HFFc6 (cell line): ENCODE data around the gene RPS5. TPM values are rescaled to one million over a fixed set of nuclear protein-coding genes. Genes with fewer than 3 reads are reported as not detected.
"Not testable (repeated sequence)": the region's sequence is repeated elsewhere in the genome, so short reads cannot be mapped to it uniquely, and the experiment has no call there.

Experiments
- DNase-seq: peaks from one replicate; pipeline ENCODE4 v3.0.0-alpha.2; 2018
- H3K27ac Mint-ChIP-seq: 2 replicates; pipeline ENCODE4 v1.8.0; 2020; ENCODE audit warnings: mild to moderate bottlenecking, mixed read lengths
- H3K27me3 Mint-ChIP-seq: 2 replicates; pipeline ENCODE4 v1.8.0; 2021; ENCODE audit warnings: mild to moderate bottlenecking, moderate library complexity, mixed read lengths; ENCODE audit not compliant: insufficient read depth
- H3K36me3 Mint-ChIP-seq: 2 replicates; pipeline ENCODE4 v1.8.0; 2021; ENCODE audit warnings: low read depth, mixed read lengths
- H3K4me1 Mint-ChIP-seq: 2 replicates; pipeline ENCODE4 v1.8.0; 2020; ENCODE audit warnings: low read depth, mixed read lengths
- H3K4me3 Mint-ChIP-seq: 2 replicates; pipeline ENCODE4 v1.8.0; 2020; ENCODE audit warnings: mild to moderate bottlenecking, moderate library complexity, mixed read lengths
- H3K9me3 Mint-ChIP-seq: 2 replicates; pipeline ENCODE4 v1.8.0; 2020; ENCODE audit warnings: mild to moderate bottlenecking, mixed read lengths
- CTCF ChIP-seq: fragments of 200-600 bp; sonication (generic); IDR thresholded peaks from 2 replicates; pipeline ENCODE4 v1.5.0; 2021; ENCODE audit warnings: antibody characterized with exemption, mild to moderate bottlenecking
- total RNA-seq, 6 experiments: library from RNA; stranded (reverse); fragmentation: NEBNext Ultra II Directional; extraction: Animal tissue kit (Norgen Biotek cat#: 25700); gene quantifications; 2 replicates in 1 of 6; 3 replicates in 5 of 6; pipeline ENCODE4 v1.2.3, GENCODE V29; 2021

The RPS5 gene
- total RNA-seq, 6 experiments from 2014 or later, result 958 to 1,072 (median 1,017) TPM

DNA sequence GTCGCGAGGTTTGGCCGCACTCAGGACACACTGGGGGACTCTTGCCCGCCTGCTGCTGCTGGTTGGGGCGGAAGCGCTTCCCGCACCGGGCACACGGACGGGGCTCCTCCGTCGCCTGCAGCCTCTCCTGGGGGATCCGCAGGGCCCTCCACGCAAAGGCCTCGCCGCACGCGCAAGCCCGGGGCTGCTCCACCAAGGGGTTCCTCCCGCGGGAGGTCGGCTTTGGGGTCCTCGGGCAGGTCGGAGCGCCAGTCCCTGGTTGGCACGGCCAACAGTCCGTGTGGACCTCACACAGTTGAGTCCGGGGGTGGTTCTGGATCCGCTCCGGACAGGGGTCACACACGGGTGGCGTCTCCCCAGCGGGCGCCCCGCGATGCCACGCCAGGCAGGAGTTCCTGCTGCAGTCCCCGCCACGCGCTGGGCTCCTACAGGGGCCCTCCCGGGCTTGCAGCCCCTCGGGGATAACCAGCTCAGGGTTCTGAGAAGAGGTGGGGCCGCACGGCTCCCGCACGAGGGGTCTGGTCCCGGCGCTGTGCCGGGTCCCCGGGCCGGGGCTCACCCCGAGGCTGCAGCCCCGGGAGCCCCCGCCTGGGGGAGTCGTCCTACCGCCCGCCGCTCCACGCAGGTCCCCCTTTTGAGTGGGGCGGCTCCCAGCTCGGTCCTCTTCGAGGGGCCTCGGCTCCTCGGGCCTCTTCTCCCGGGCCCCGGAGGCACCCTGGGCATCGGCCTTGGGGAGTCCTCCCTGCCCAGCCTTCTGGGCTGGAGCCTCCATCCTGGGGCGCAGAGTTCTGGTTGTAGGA, 18.3 kb upstream of the RPS5 start:
- Mint-ChIP-seq H3K4me3 (no peak overlapping the region), H3K36me3 (no peaks in the 10 kb centered on the region), H3K27ac (no peak overlapping the region), H3K9me3 (peaks cover 4% of the 10 kb centered on the region; the same call in 1 of the 2 replicates), H3K4me1 (no peaks in the 10 kb centered on the region), H3K27me3 (no peaks in the 10 kb centered on the region; the same call in 1 of the 2 replicates)
- no peak for TF ChIP-seq CTCF
- DNase-seq, result no peak

DNA sequence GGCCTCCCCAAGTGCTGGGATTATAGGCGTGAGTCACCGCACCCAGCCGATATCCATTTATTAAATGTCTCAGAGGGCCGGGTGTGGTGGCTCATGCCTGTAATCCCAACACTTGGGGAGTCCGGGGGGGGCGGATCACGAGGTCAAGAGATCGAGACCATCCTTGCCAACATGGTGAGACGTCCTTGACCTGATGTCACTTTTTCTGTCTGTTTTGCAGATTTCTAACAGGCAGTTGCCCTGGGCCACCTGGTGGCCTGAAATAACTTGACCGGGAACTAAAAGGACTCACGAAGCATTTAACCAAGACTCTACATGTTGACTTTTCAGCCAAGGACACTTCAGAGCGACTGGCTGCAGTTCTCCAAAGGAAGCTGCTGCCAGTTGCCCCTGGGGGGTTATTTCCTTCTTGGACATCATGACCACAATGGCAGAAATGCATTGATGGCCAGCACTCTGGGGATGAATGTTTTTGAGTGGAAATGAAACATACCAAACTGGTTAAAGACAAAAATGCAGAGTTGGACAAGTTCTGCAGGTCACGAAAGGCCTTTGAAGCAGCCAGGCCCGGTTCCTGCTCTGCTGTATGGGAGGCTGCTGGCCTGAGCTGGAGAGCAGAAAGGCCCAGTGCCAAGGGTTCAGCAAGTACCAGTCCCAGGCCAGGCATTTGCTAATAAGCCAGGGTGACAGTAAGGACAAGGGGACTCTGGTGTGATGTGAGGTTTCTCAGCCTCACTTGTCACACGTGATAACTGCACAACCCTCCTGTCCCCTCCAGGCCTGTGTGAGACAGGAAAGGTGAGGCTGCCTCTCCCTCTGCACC, 14.5 kb upstream of the RPS5 start:
- peak; percentile 63 for TF ChIP-seq CTCF
- Mint-ChIP-seq H3K36me3 (no peaks in the 10 kb centered on the region), H3K9me3 (no peaks in the 10 kb centered on the region), H3K4me3 (no peak overlapping the region), H3K4me1 (no peaks in the 10 kb centered on the region), H3K27me3 (peaks cover 1% of the 10 kb centered on the region; the same call in 1 of the 2 replicates), H3K27ac (no peak overlapping the region)
- no peak for DNase-seq

DNA sequence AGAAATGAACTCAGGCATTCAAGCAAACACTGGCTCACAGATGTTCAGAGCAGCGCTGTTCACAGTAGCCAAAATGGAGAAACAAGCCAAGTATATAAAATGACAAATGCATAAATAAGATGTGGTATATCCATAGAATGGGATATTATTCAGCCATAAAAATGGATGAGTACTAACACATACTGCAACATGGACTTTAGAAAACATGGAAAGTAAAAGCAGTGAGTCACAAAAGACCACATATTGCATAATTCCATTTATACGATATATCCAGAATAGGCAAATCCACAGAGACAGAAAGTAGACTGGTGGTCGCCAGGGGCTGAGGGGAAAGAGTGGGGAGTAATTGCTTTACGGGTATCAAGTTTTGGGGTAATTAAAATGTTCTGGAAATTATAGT, 12.9 kb upstream of the RPS5 start:
- Mint-ChIP-seq H3K4me1 (no peaks in the 10 kb centered on the region), H3K36me3 (no peaks in the 10 kb centered on the region), H3K27me3 (peaks cover 1% of the 10 kb centered on the region; the same call in 1 of the 2 replicates), H3K4me3 (no peak overlapping the region), H3K9me3 (no peaks in the 10 kb centered on the region), H3K27ac (no peak overlapping the region)
- TF ChIP-seq CTCF, result no peak
- no peak for DNase-seq

- H3K9me3 Mint-ChIP-seq, H3K4me3 Mint-ChIP-seq, H3K27ac Mint-ChIP-seq, H3K27me3 Mint-ChIP-seq, DNase-seq, H3K36me3 Mint-ChIP-seq: not testable (repeated sequence)
- peaks cover 12% of the 10 kb centered on the region for H3K4me1 Mint-ChIP-seq
Observed at GRCh38 chr19:58376724-58377123, 10.3 kb upstream of the RPS5 start.

DNA sequence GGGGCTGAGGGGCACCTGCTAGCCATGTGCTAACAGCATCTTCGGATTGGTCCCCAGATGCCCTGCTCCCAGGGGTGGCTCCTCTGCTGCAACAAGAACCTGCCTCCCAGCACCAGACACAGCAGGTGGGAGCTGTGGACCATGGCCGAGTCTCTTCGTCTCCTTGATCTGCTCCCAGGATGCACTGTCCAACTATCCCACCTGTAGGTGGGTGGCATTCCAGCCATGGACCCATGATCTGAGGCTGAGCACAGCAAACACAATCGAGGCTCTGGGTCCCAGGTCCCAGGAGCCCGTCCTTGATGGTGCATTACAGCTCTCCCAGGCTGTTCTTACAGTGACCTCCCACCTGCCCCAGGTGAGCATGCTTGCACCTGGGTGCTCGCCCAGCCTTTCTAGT, 7.8 kb upstream of the RPS5 start:
- H3K4me1 Mint-ChIP-seq, result peaks cover 17% of the 10 kb centered on the region
- H3K36me3 Mint-ChIP-seq, result no peaks in the 10 kb centered on the region
- H3K4me3 Mint-ChIP-seq, result peak overlapping the region; percentile 96
- H3K9me3 Mint-ChIP-seq, result no peaks in the 10 kb centered on the region
- DNase-seq, result no peak
- H3K27ac Mint-ChIP-seq, result peak overlapping the region; percentile 92; the same call in 1 of the 2 replicates
- TF ChIP-seq CTCF, result no peak
- H3K27me3 Mint-ChIP-seq, result peaks cover 1% of the 10 kb centered on the region
